ENCODE measurements around the gene WBP4.

DNA sequence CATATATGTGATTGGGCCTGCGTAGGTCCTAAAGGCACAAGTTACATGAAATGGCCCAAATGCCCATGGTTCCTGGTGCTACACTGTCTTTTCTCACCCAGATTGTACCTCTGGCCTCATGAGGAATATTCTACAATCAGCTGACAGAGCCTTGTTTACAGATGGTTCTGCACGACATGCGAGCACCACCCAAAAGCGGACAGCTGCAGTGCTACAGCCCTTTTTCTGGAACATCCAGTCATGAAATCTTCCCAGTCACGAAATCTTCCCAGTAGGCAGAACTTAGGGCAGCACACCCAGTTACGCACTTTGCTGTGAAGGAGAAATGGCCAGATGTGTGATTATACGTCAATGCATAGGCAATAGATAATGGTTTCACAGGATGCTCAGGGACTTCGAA lies 34.5 kb upstream of the WBP4 start:
- TF ChIP-seq, protein P1, sequence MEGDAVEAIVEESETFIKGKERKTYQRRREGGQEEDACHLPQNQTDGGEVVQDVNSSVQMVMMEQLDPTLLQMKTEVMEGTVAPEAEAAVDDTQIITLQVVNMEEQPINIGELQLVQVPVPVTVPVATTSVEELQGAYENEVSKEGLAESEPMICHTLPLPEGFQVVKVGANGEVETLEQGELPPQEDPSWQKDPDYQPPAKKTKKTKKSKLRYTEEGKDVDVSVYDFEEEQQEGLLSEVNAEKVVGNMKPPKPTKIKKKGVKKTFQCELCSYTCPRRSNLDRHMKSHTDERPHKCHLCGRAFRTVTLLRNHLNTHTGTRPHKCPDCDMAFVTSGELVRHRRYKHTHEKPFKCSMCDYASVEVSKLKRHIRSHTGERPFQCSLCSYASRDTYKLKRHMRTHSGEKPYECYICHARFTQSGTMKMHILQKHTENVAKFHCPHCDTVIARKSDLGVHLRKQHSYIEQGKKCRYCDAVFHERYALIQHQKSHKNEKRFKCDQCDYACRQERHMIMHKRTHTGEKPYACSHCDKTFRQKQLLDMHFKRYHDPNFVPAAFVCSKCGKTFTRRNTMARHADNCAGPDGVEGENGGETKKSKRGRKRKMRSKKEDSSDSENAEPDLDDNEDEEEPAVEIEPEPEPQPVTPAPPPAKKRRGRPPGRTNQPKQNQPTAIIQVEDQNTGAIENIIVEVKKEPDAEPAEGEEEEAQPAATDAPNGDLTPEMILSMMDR (IDR thresholded peaks at IDR 0.05; ENCODE audit: low read depth, low read length), result no peak
- no peak for TF ChIP-seq EZH2phosphoT487 (IDR thresholded peaks at IDR 0.05; ENCODE audit: low read depth)
